WTC11 (cell line): Measurements from ENCODE around the gene RAB39A. TPM values are rescaled to one million over a fixed set of nuclear protein-coding genes. Genes with fewer than 3 reads are reported as not detected.

Experiments
- ATAC-seq: fragments of 200-7000 bp; cut with Tn5 transposase; 2 replicates; pipeline ENCODE4 v1.10.0; 2021; ENCODE audit warnings: mild to moderate bottlenecking, moderate library complexity
- CTCF ChIA-PET: fragments of 300-600 bp; sonication (Branson Sonifier 250); formaldehyde crosslinking; loops from one replicate; lab custom pipeline; 2021; ENCODE audit warnings: antibody characterized with exemption; lab: Charles Lee
- POLR2A ChIA-PET: fragments of 350-600 bp; sonication (Branson Sonifier 250); formaldehyde crosslinking; loops from one replicate; lab custom pipeline; 2021; ENCODE audit warnings: antibody characterized with exemption; lab: Charles Lee
- DNase-seq: peaks from one replicate; pipeline ENCODE4 v3.0.0; 2021; ENCODE audit warnings: low spot score
- H3K27ac Mint-ChIP-seq: 2 replicates; pipeline ENCODE4 v1.8.0; 2021; ENCODE audit warnings: mixed read lengths
- H3K27me3 Mint-ChIP-seq: 2 replicates; pipeline ENCODE4 v1.8.0; 2021; ENCODE audit warnings: low read depth, mild to moderate bottlenecking, moderate library complexity, mixed read lengths
- H3K36me3 Mint-ChIP-seq: 2 replicates; pipeline ENCODE4 v1.8.0; 2021; ENCODE audit warnings: mixed read lengths
- H3K4me1 Mint-ChIP-seq: 2 replicates; pipeline ENCODE4 v1.8.0; 2022; ENCODE audit warnings: mixed read lengths
- H3K4me3 Mint-ChIP-seq: 2 replicates; pipeline ENCODE4 v1.8.0; 2021; ENCODE audit warnings: mild to moderate bottlenecking, moderate library complexity, mixed read lengths
- H3K9me3 Mint-ChIP-seq: 2 replicates; pipeline ENCODE4 v1.8.0; 2021; ENCODE audit warnings: mixed read lengths
- ATF1 ChIP-seq: sonication (generic); formaldehyde crosslinking; IDR thresholded peaks from 2 replicates; pipeline ENCODE4 v1.8.1; 2023; ENCODE audit warnings: mild to moderate bottlenecking, moderate library complexity, missing genetic modification reagents
- CBFB ChIP-seq: sonication (generic); formaldehyde crosslinking; IDR thresholded peaks from 2 replicates; pipeline ENCODE4 v1.8.1; 2022; ENCODE audit warnings: mild to moderate bottlenecking, low read depth, missing genetic modification reagents
- CREB1 ChIP-seq: sonication (generic); formaldehyde crosslinking; IDR thresholded peaks from 2 replicates; pipeline ENCODE4 v1.8.0; 2023; ENCODE audit warnings: mild to moderate bottlenecking, missing genetic modification reagents
- E2F5 ChIP-seq: sonication (generic); formaldehyde crosslinking; IDR thresholded peaks from 2 replicates; pipeline ENCODE4 v1.8.1; 2022; ENCODE audit warnings: mild to moderate bottlenecking, moderate library complexity, missing genetic modification reagents
- EMX1 ChIP-seq: fragments of 250-450 bp; sonication (Bioruptor Pico); IDR thresholded peaks from 2 replicates; pipeline ENCODE4 v1.8.0; 2021; ENCODE audit warnings: mild to moderate bottlenecking
- ERG ChIP-seq: fragments of 250-450 bp; sonication (Bioruptor Pico); IDR thresholded peaks from 2 replicates; pipeline ENCODE4 v1.8.0; 2021; ENCODE audit warnings: mild to moderate bottlenecking
- ESRRA ChIP-seq: sonication (generic); formaldehyde crosslinking; IDR thresholded peaks from 2 replicates; pipeline ENCODE4 v1.8.1; 2022; ENCODE audit warnings: mild to moderate bottlenecking, missing genetic modification reagents, borderline replicate concordance
- FOXP1 ChIP-seq: sonication (generic); formaldehyde crosslinking; IDR thresholded peaks from 2 replicates; pipeline ENCODE4 v1.8.0; 2022; ENCODE audit warnings: missing genetic modification reagents, mild to moderate bottlenecking, moderate library complexity, borderline replicate concordance
- GABPB1 ChIP-seq: sonication (generic); formaldehyde crosslinking; IDR thresholded peaks from 2 replicates; pipeline ENCODE4 v1.8.1; 2023; ENCODE audit warnings: mild to moderate bottlenecking, missing genetic modification reagents
- GTF2I ChIP-seq: fragments of 250-450 bp; sonication (Bioruptor Pico); conservative IDR thresholded peaks from 2 replicates; pipeline ENCODE4 v1.4.0; 2021; ENCODE audit warnings: mild to moderate bottlenecking
- MLX ChIP-seq: sonication (generic); formaldehyde crosslinking; IDR thresholded peaks from 2 replicates; pipeline ENCODE4 v1.8.1; 2023; ENCODE audit warnings: mild to moderate bottlenecking, missing genetic modification reagents, moderate library complexity
- NFATC4 ChIP-seq: fragments of 250-450 bp; sonication (Bioruptor Pico); IDR thresholded peaks from 2 replicates; pipeline ENCODE4 v1.9.0; 2021; ENCODE audit warnings: mild to moderate bottlenecking
- SMAD3 ChIP-seq: sonication (generic); formaldehyde crosslinking; IDR thresholded peaks from 2 replicates; pipeline ENCODE4 v1.8.0; 2022; ENCODE audit warnings: missing genetic modification reagents, mild to moderate bottlenecking, borderline replicate concordance
- SMAD4 ChIP-seq: sonication (generic); formaldehyde crosslinking; IDR thresholded peaks from 2 replicates; pipeline ENCODE4 v1.8.0; 2022; ENCODE audit warnings: mild to moderate bottlenecking, missing genetic modification reagents
- SP1 ChIP-seq: sonication (generic); formaldehyde crosslinking; conservative IDR thresholded peaks from 2 replicates; pipeline ENCODE4 v1.8.1; 2022; ENCODE audit warnings: missing genetic modification reagents
- TEAD4 ChIP-seq: sonication (generic); formaldehyde crosslinking; IDR thresholded peaks from 2 replicates; pipeline ENCODE4 v1.8.0; 2022; ENCODE audit warnings: mild to moderate bottlenecking, missing genetic modification reagents
- ZNF219 ChIP-seq: sonication (generic); formaldehyde crosslinking; IDR thresholded peaks from 2 replicates; pipeline ENCODE4 v1.8.0; 2023; ENCODE audit warnings: missing genetic modification reagents, mild to moderate bottlenecking, borderline replicate concordance
- ZNF281 ChIP-seq: sonication (generic); formaldehyde crosslinking; IDR thresholded peaks from 2 replicates; pipeline ENCODE4 v1.8.0; 2023; ENCODE audit warnings: mild to moderate bottlenecking, missing genetic modification reagents
- ZNF416 ChIP-seq: fragments of 250-450 bp; sonication (Bioruptor Pico); IDR thresholded peaks from 2 replicates; pipeline ENCODE4 v1.9.0; 2021; ENCODE audit warnings: mild to moderate bottlenecking, inconsistent platforms
- ZNF423 ChIP-seq: fragments of 250-450 bp; sonication (Bioruptor Pico); IDR thresholded peaks from 2 replicates; pipeline ENCODE4 v2.1.2; 2022; ENCODE audit warnings: mild to moderate bottlenecking, moderate library complexity
- ZNF532 ChIP-seq: fragments of 250-450 bp; sonication (Bioruptor Pico); IDR thresholded peaks from 2 replicates; pipeline ENCODE4 v1.9.0; 2021; ENCODE audit warnings: mild to moderate bottlenecking, borderline replicate concordance
- total RNA-seq: library from RNA; stranded (reverse); gene quantifications from 3 replicates; pipeline ENCODE4 v1.2.3, GENCODE V29; 2021
- TF ChIP-seq, protein P1 (sequence below): fragments of 250-450 bp; sonication (Bioruptor Pico); conservative IDR thresholded peaks from 2 replicates; pipeline ENCODE4 v1.9.0; 2021; ENCODE audit warnings: mild to moderate bottlenecking
- TF ChIP-seq, protein P2 (sequence below): sonication (generic); formaldehyde crosslinking; IDR thresholded peaks from 2 replicates; pipeline ENCODE4 v1.8.1; 2023; ENCODE audit warnings: mild to moderate bottlenecking, missing genetic modification reagents

RAB39A gene
- total RNA-seq, 1 experiment from 2014 or later: 12.1 TPM

- ATAC-seq (no peak), DNase-seq (no peak)
- ChIA-PET POLR2A (no interaction called here), CTCF (no interaction called here)
- H3K36me3 Mint-ChIP-seq: peaks cover 15% of the 10 kb centered on the region
- H3K4me1 Mint-ChIP-seq: peaks cover 6% of the 10 kb centered on the region
- no peak overlapping the region for H3K4me3 Mint-ChIP-seq
- no peaks in the 10 kb centered on the region for H3K27me3 Mint-ChIP-seq
- no peaks in the 10 kb centered on the region for H3K9me3 Mint-ChIP-seq
- no peak for TF ChIP-seq ZNF532
- no peak for TF ChIP-seq ERG (CRISPR knock-in tag)
- TF ChIP-seq SMAD4: no peak
- TF ChIP-seq CREB1 (CRISPR knock-in tag): no peak
- TF ChIP-seq EMX1 (CRISPR knock-in tag): no peak
- no peak overlapping the region for H3K27ac Mint-ChIP-seq
Measured at GRCh38 chr11:107961480-107961879, 33.2 kb downstream of the RAB39A start.

DNA sequence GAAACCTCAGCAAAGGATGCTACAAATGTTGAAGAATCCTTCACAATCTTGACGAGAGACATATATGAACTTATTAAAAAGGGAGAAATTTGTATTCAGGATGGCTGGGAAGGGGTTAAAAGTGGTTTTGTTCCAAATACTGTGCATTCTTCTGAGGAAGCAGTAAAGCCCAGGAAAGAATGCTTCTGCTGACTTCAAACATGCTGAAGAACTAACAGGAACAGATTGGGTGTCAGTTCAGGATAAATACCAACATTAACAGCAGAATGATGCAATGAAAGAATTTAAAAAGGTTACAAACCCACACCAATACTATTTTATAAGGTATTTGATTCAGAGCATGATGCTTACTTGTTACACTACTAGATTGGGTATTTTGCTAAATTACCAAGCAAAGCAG lies 33.9 kb downstream of the RAB39A start:
- Mint-ChIP-seq H3K36me3 (peaks cover 15% of the 10 kb centered on the region), H3K9me3 (no peaks in the 10 kb centered on the region), H3K27ac (no peak overlapping the region), H3K27me3 (no peaks in the 10 kb centered on the region), H3K4me3 (no peak overlapping the region), H3K4me1 (no peaks in the 10 kb centered on the region; the same call in 1 of the 2 replicates)
- TF ChIP-seq MLX (CRISPR knock-in tag) (no peak), SP1 (no peak), ZNF281 (CRISPR knock-in tag) (no peak), FOXP1 (CRISPR knock-in tag) (no peak), SMAD3 (no peak), CBFB (CRISPR knock-in tag) (no peak), ZNF423 (no peak), TEAD4 (CRISPR knock-in tag) (no peak), E2F5 (CRISPR knock-in tag) (no peak), ZNF219 (CRISPR knock-in tag) (no peak), ZNF416 (CRISPR knock-in tag) (no peak), GTF2I (CRISPR knock-in tag) (no peak), GABPB1 (CRISPR knock-in tag) (no peak), ESRRA (no peak), NFATC4 (no peak), ATF1 (CRISPR knock-in tag) (no peak)
- TF ChIP-seq, protein P1, sequence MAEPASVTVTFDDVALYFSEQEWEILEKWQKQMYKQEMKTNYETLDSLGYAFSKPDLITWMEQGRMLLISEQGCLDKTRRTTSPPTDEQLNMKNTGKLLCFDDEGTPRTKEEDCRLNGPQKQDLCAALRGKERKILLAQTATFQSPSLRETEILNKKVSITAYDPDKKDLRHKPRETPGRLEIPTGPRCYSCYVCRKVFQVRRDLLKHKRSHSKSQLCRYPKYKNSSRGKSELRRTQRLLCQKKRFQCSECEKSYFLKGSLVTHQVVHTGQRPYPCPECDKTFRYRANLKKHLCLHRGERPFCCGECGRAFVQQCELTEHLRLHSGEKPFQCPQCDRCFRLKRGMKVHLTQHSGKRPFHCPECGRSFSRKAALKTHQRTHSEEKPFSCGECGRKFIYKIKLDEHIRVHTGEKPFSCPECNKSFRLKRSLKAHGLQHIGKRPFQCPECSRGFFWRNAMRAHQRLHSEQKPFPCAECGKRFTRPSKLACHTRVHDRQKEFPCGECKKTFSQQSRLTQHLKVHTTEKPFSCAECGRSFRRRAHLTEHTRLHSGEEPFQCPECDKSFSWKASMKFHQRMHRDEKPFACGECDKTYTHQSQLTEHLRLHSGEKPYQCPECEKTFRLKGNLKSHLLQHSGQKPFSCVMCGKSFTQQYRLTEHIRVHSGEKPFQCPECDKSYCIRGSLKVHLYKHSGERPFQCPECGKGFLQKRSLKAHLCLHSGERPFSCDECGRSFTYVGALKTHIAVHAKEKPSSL: no peak
- TF ChIP-seq, protein P2, sequence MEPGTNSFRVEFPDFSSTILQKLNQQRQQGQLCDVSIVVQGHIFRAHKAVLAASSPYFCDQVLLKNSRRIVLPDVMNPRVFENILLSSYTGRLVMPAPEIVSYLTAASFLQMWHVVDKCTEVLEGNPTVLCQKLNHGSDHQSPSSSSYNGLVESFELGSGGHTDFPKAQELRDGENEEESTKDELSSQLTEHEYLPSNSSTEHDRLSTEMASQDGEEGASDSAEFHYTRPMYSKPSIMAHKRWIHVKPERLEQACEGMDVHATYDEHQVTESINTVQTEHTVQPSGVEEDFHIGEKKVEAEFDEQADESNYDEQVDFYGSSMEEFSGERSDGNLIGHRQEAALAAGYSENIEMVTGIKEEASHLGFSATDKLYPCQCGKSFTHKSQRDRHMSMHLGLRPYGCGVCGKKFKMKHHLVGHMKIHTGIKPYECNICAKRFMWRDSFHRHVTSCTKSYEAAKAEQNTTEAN (CRISPR knock-in tag): no peak
- ATAC-seq: no peak
- no peak for DNase-seq
- ChIA-PET POLR2A (no interaction called here), CTCF (no interaction called here)
